Upper lobe of left lung (tissue), 6 donors: ENCODE results near the gene FLNB. TPM values are rescaled to one million over a fixed set of nuclear protein-coding genes. Genes with fewer than 3 reads are reported as not detected.
A peak's percentile ranks its signal among the peaks of the same experiment; 100 is the strongest.

Source experiments
- ATAC-seq, 2 donors: fragments of 200-7000 bp; cut with Tn5 transposase; one replicate each; pipeline ENCODE4 v1.9.1; 2022; ENCODE audit warnings: mild to moderate bottlenecking in 2 of 2, moderate library complexity in 2 of 2; ENCODE audit not compliant: low FRiP score in 2 of 2
- DNase-seq, 2 donors: peaks; one replicate each; pipeline ENCODE4 v3.0.0-alpha.2; 2019 to 2020
- H3K27ac ChIP-seq, 4 donors: fragments of 200-600 bp; sonication (generic); one replicate each; pipeline ENCODE4 v1.5.1; 2016 to 2019
- H3K27me3 ChIP-seq, 4 donors: fragments of 200-600 bp; sonication (generic); one replicate each; pipeline ENCODE4 v1.5.1; 2017 to 2019
- H3K36me3 ChIP-seq, 4 donors: fragments of 200-600 bp; sonication (generic); one replicate each; pipeline ENCODE4 v1.5.1; 2016 to 2019
- H3K4me1 ChIP-seq, 4 donors: fragments of 200-600 bp; sonication (generic); one replicate each; pipeline ENCODE4 v1.5.1; 2018 to 2019
- H3K4me3 ChIP-seq, 4 donors: fragments of 200-600 bp; sonication (generic); one replicate each; pipeline ENCODE4 v1.5.1; 2017 to 2019; ENCODE audit warnings: mild to moderate bottlenecking in 2 of 4, moderate library complexity in 1 of 4
- H3K9me3 ChIP-seq, 4 donors: fragments of 200-600 bp; sonication (generic); one replicate each; pipeline ENCODE4 v1.5.1; 2018 to 2019
- EP300 ChIP-seq, 4 donors: sonication (generic); formaldehyde crosslinking; IDR thresholded peaks; one replicate each; pipeline ENCODE4 v1.5.1; 2017; ENCODE audit warnings: antibody characterized with exemption in 4 of 4, control low read depth in 2 of 4
- POLR2A ChIP-seq, 4 donors: fragments of 450-650 bp; IDR thresholded peaks; one replicate each; pipeline ENCODE4 v1.5.1; 2016 to 2017; ENCODE audit warnings: antibody characterized with exemption in 4 of 4, mild to moderate bottlenecking in 2 of 4
- POLR2AphosphoS5 ChIP-seq, 2 donors: sonication (generic); formaldehyde crosslinking; IDR thresholded peaks; one replicate each; pipeline ENCODE4 v1.5.1; 2017; ENCODE audit warnings: antibody characterized with exemption in 2 of 2
- WGBS, 2 donors: methylation state at CpG; one replicate each; pipeline ENCODE4 v1.1.5; 2017 to 2018; 5-methylcytosine and 5-hydroxymethylcytosine counted together
- total RNA-seq, 6 donors: library from RNA; depleted of rRNA in 4 of 6; stranded (reverse); fragments of >200 nt in 4 of 6; gene quantifications; one replicate each; pipeline versions ENCODE4 v1.1.0 to v1.2.1, GENCODE V29; 2016 to 2021
- TF ChIP-seq, protein P1 (sequence below), 6 experiments: fragments of 450-650 bp in 4 of 6; fragments of 200-600 bp in 2 of 6; sonication (generic) in 2 of 6; IDR thresholded peaks; one replicate each; pipeline ENCODE4 v1.5.1; 2016 to 2019; ENCODE audit warnings: antibody characterized with exemption in 6 of 6
- donor health status: DM: no; HTN: no; CAD: no; lungs with moderate emphysema.
- donor health status: DM: no; HTN: yes; CAD: no; lungs with severe emphysema.

FLNB gene
- total RNA-seq, 6 donors from 2014 or later, result 101 to 193 (median 127) TPM

DNA sequence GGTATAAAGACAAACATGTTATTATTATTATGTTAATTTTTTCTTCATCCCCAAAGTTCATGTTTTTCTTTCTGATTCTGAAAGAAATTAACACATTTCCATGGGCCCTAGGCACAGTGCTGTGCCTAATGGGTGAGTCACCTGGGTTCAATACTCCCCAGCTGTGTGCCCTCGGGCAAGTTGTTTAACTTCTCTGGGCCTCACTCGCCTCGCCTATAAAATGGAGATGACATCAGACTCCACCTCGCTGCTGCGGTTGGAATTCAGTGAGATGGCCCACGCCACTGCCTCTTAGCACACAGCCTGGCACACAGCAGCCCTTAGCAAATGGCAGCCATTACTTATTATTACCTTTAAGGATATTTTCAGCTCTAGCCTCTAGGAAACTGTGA lies 179.9 kb downstream of the FLNB start:
- DNase-seq (no peak), ATAC-seq (no peak)
- no peaks in the 10 kb centered on the region for H3K36me3 ChIP-seq
- peak overlapping the region in 3 of 4 donors; percentile 22 to 62 (median 62) for H3K27ac ChIP-seq
- no peak for TF ChIP-seq POLR2AphosphoS5 (IDR thresholded peaks at IDR 0.05)
- TF ChIP-seq, protein P1, sequence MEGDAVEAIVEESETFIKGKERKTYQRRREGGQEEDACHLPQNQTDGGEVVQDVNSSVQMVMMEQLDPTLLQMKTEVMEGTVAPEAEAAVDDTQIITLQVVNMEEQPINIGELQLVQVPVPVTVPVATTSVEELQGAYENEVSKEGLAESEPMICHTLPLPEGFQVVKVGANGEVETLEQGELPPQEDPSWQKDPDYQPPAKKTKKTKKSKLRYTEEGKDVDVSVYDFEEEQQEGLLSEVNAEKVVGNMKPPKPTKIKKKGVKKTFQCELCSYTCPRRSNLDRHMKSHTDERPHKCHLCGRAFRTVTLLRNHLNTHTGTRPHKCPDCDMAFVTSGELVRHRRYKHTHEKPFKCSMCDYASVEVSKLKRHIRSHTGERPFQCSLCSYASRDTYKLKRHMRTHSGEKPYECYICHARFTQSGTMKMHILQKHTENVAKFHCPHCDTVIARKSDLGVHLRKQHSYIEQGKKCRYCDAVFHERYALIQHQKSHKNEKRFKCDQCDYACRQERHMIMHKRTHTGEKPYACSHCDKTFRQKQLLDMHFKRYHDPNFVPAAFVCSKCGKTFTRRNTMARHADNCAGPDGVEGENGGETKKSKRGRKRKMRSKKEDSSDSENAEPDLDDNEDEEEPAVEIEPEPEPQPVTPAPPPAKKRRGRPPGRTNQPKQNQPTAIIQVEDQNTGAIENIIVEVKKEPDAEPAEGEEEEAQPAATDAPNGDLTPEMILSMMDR (IDR thresholded peaks at IDR 0.05), result no peak
- no peak for TF ChIP-seq EP300 (IDR thresholded peaks at IDR 0.05)
- TF ChIP-seq POLR2A (IDR thresholded peaks at IDR 0.05), result no peak
- H3K4me3 ChIP-seq, result no peak overlapping the region
- peaks cover 4 to 14% (median 6%) of the 10 kb centered on the region in 4 donors for H3K4me1 ChIP-seq
- no peaks in the 10 kb centered on the region for H3K27me3 ChIP-seq
- no peaks in the 10 kb centered on the region for H3K9me3 ChIP-seq
- 73 to 78% methylated on average over 6 of the region's 6 CpGs for WGBS, 2 donors

DNA sequence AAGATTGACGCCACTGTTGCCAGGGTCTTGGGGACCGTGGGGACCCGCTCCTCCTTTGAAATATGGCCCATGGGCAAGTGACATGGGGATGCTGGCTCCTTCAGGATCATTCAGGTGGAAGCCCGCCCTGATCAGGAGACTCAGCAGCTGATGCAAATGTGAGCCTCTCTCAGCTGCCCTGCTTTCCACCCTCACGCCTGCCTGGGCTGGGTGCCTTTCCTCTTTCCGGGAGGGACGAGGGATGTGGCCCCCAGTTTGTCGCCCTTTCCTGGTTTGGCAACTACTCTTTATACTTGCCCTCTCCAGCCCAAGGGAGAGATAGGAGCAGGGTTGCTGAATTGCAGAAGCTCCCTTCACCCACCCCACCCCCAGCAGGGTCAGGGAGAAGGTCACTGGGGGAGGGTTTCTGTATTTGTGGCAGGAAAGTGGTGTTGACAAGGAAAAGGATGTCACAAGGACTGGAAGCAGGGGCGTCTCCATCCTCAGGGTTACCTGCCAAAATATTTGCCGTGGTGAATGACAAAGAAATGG lies 180.8 kb downstream of the FLNB start:
- no peaks in the 10 kb centered on the region for H3K9me3 ChIP-seq
- no peak for ATAC-seq
- TF ChIP-seq POLR2AphosphoS5 (IDR thresholded peaks at IDR 0.05) (peak; percentile 26 to 42), POLR2A (IDR thresholded peaks at IDR 0.05) (no peak)
- TF ChIP-seq, protein P1 (IDR thresholded peaks at IDR 0.05), result no peak
- H3K27me3 ChIP-seq, result no peaks in the 10 kb centered on the region
- H3K36me3 ChIP-seq, result no peaks in the 10 kb centered on the region
- peak overlapping the region in 3 of 4 donors; percentile 22 to 62 (median 62) for H3K27ac ChIP-seq
- peaks cover 4 to 14% (median 6%) of the 10 kb centered on the region in 4 donors for H3K4me1 ChIP-seq
- no peak for DNase-seq
- WGBS, 2 donors, result 31 to 69% methylated on average over 7 to 10 of the region's 10 CpGs
- H3K4me3 ChIP-seq, result no peak overlapping the region

DNA sequence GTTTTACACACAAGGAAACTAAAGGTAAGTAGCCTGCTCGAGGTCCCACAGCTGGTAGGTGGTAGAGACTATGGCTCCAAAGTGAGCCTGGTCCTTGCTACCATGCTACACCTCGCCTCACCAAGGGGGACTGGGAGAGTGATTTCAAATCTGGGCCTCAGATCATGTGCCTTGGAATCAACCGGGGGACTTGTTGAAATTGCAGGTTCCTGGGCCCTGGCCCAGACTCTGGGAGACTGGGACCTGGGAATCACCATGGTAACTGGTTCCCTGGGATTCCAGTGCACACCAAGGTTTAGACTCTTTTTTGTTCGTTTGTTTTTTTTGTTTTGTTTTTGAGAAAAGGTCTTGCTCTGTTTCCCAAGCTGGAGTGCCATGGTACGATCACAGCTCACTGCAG lies 181.5 kb downstream of the FLNB start:
- ATAC-seq, result no peak
- 64 to 73% methylated on average over 5 of the region's 5 CpGs for WGBS, 2 donors
- no peak for DNase-seq
- no peaks in the 10 kb centered on the region for H3K36me3 ChIP-seq
- TF ChIP-seq POLR2A (IDR thresholded peaks at IDR 0.05) (no peak), POLR2AphosphoS5 (IDR thresholded peaks at IDR 0.05) (no peak), EP300 (IDR thresholded peaks at IDR 0.05) (no peak)
- TF ChIP-seq, protein P1 (IDR thresholded peaks at IDR 0.05), result no peak
- H3K9me3 ChIP-seq, result no peaks in the 10 kb centered on the region
- peaks cover 4 to 14% (median 6%) of the 10 kb centered on the region in 4 donors for H3K4me1 ChIP-seq
- no peaks in the 10 kb centered on the region for H3K27me3 ChIP-seq
- peak overlapping the region in 2 of 4 donors; percentile 62 for H3K27ac ChIP-seq
- no peak overlapping the region for H3K4me3 ChIP-seq

DNA sequence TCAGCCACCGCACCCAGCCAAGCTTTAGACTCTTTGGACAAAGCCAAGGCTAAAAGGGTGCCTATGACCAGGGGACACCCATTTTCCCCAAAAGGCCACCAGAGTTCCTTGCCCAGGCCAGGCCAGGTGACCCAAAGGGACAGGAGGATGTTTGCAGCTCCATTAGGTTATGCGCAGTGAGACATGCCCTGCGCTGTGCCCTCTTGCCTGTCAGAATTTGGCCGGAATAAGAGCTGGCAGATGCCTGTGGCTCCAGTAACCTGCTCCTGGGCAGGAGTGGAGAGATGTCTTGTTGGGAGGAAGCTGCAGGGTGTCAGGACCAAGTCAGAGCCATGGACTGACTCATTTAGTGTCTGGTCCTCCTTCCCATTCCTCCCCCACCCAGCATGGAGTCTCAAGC lies 182.1 kb downstream of the FLNB start:
- no peak for ATAC-seq
- no peak for TF ChIP-seq POLR2A (IDR thresholded peaks at IDR 0.05)
- TF ChIP-seq POLR2AphosphoS5 (IDR thresholded peaks at IDR 0.05), result no peak
- no peak for TF ChIP-seq EP300 (IDR thresholded peaks at IDR 0.05)
- TF ChIP-seq, protein P1 (IDR thresholded peaks at IDR 0.05), result no peak
- WGBS, 2 donors, result 90 to 92% methylated on average over 2 to 4 of the region's 4 CpGs

DNA sequence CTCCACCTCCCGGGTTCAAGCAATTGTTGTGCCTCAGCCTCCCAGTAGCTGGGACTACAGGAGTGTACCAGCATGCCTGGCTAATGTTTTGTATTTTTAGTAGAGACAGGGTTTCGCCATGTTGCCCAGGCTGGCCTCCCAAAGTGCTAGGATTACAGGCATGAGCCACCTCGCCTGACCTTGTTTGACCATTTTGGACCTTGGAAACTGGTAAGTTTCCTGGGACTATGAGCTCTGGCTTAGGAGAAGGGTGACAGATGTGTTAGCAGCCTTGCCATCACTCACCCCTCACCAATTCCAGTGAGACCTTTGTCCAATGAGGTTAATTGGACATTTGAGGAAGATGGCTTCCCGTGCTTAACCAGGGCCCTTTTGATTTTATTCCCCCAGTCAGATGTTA lies 182.7 kb downstream of the FLNB start:
- no peaks in the 10 kb centered on the region for H3K27me3 ChIP-seq
- no peaks in the 10 kb centered on the region for H3K36me3 ChIP-seq
- peaks cover 4 to 14% (median 6%) of the 10 kb centered on the region in 4 donors for H3K4me1 ChIP-seq
- 88 to 94% methylated on average over 4 of the region's 4 CpGs for WGBS, 2 donors
- ATAC-seq, result no peak
- DNase-seq, result no peak
- no peaks in the 10 kb centered on the region for H3K9me3 ChIP-seq
- TF ChIP-seq, protein P1 (IDR thresholded peaks at IDR 0.05), result no peak
- no peak for TF ChIP-seq EP300 (IDR thresholded peaks at IDR 0.05)
- no peak for TF ChIP-seq POLR2AphosphoS5 (IDR thresholded peaks at IDR 0.05)
- TF ChIP-seq POLR2A (IDR thresholded peaks at IDR 0.05), result no peak
- no peak overlapping the region for H3K27ac ChIP-seq
- H3K4me3 ChIP-seq, result no peak overlapping the region

More for the DNA sequence above, 182.1 kb downstream of the FLNB start:
- no peak for DNase-seq
- H3K36me3 ChIP-seq, result no peaks in the 10 kb centered on the region
- H3K4me3 ChIP-seq, result no peak overlapping the region
- no peaks in the 10 kb centered on the region for H3K27me3 ChIP-seq
- H3K27ac ChIP-seq, result peak overlapping the region in 2 of 4 donors; percentile 62
- peaks cover 4 to 14% (median 6%) of the 10 kb centered on the region in 4 donors for H3K4me1 ChIP-seq
- H3K9me3 ChIP-seq, result no peaks in the 10 kb centered on the region
